ENCODE data around the gene RAPGEF6.

Gene RAPGEF6

DNA sequence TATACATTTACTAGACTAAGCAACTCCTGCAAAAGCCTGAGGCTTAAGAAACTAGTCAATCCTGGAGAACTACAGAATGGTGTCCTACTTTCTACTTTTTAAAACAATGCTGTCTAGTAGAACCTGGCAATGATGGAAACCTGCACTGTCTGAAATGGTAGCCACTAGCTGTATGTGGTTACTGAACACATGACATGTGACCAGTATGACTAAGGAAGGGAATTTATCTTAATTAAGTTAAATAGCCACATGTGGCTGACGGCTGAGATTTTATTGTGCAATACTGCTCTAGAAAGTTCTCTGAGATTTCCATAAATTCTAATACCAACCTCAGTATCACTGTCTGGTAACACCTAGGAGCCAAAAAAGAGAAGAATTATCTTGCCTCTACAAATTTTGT lies 44.9 kb upstream of the RAPGEF6 start:
- TF ChIP-seq, protein P1, sequence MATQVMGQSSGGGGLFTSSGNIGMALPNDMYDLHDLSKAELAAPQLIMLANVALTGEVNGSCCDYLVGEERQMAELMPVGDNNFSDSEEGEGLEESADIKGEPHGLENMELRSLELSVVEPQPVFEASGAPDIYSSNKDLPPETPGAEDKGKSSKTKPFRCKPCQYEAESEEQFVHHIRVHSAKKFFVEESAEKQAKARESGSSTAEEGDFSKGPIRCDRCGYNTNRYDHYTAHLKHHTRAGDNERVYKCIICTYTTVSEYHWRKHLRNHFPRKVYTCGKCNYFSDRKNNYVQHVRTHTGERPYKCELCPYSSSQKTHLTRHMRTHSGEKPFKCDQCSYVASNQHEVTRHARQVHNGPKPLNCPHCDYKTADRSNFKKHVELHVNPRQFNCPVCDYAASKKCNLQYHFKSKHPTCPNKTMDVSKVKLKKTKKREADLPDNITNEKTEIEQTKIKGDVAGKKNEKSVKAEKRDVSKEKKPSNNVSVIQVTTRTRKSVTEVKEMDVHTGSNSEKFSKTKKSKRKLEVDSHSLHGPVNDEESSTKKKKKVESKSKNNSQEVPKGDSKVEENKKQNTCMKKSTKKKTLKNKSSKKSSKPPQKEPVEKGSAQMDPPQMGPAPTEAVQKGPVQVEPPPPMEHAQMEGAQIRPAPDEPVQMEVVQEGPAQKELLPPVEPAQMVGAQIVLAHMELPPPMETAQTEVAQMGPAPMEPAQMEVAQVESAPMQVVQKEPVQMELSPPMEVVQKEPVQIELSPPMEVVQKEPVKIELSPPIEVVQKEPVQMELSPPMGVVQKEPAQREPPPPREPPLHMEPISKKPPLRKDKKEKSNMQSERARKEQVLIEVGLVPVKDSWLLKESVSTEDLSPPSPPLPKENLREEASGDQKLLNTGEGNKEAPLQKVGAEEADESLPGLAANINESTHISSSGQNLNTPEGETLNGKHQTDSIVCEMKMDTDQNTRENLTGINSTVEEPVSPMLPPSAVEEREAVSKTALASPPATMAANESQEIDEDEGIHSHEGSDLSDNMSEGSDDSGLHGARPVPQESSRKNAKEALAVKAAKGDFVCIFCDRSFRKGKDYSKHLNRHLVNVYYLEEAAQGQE (IDR thresholded peaks at IDR 0.05; ENCODE audit: insufficient read depth in 1 of 2, low read depth in 2 of 2, low read length in 2 of 2): no peak
- TF ChIP-seq SIN3A (IDR thresholded peaks at IDR 0.05; ENCODE audit: borderline replicate concordance, insufficient read depth, low read length): no peak
- no peak for TF ChIP-seq POLR2AphosphoS5 (IDR thresholded peaks at IDR 0.05; ENCODE audit: low read depth, low read length)
- no peak for TF ChIP-seq TAF1 (IDR thresholded peaks at IDR 0.05; ENCODE audit: borderline replicate concordance, insufficient read depth, low read length)
- no peak for TF ChIP-seq FOXP2 (optimal IDR thresholded peaks at IDR 0.05; ENCODE audit: borderline replicate concordance, extremely low read depth, extremely low read length, insufficient read depth)

DNA sequence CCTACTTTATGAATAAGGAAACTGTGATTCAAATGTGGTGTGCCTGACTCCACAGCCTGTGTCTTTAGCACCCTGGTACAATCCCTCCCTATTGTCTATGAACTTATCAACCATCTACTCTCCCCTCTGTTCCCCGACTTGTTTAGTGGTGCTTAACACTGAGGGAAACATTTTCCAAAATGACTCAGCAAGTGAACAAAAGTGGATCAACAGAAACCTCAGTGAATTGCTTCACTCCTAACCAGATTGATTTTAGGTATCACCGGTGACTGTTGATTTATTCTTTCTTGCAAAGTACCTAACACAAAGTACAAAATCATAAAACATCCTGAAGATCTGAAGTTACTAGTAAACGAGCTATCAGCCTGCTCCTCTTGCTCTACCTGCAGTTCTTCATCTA lies 42.1 kb upstream of the RAPGEF6 start:
- TF ChIP-seq TAF1 (IDR thresholded peaks at IDR 0.05; ENCODE audit: borderline replicate concordance, insufficient read depth, low read length): no peak
- no peak for TF ChIP-seq POLR2AphosphoS5 (IDR thresholded peaks at IDR 0.05; ENCODE audit: low read depth, low read length)
- TF ChIP-seq, protein P1 (IDR thresholded peaks at IDR 0.05; ENCODE audit: insufficient read depth in 1 of 2, low read depth in 2 of 2, low read length in 2 of 2): no peak
- TF ChIP-seq SIN3A (IDR thresholded peaks at IDR 0.05; ENCODE audit: borderline replicate concordance, insufficient read depth, low read length): no peak
- TF ChIP-seq FOXP2 (optimal IDR thresholded peaks at IDR 0.05; ENCODE audit: borderline replicate concordance, extremely low read depth, extremely low read length, insufficient read depth): no peak

DNA sequence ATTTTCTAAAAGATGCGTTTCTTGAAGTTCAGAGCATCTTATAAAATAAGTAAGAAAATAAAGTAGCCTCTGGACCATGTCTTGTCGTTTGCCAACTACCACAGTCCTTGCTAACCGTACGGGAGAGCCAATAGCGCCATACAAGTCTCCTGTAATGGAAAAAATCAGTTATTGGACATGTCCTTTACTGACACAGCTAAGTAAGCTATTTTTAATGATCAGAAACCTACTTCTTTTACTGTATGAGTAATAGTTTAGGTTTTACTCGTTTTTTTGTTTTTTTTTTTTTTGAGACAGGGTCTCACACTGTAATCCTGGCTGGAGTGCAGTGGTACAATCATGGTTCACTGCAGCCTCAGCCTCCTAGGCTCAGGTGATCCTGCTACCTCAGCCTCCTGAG lies 37.7 kb upstream of the RAPGEF6 start:
- TF ChIP-seq FOXP2 (optimal IDR thresholded peaks at IDR 0.05; ENCODE audit: borderline replicate concordance, extremely low read depth, extremely low read length, insufficient read depth): no peak
- no peak for TF ChIP-seq SIN3A (IDR thresholded peaks at IDR 0.05; ENCODE audit: borderline replicate concordance, insufficient read depth, low read length)
- no peak for TF ChIP-seq POLR2AphosphoS5 (IDR thresholded peaks at IDR 0.05; ENCODE audit: low read depth, low read length)
- no peak for TF ChIP-seq TAF1 (IDR thresholded peaks at IDR 0.05; ENCODE audit: borderline replicate concordance, insufficient read depth, low read length)
- TF ChIP-seq, protein P1 (IDR thresholded peaks at IDR 0.05; ENCODE audit: insufficient read depth in 1 of 2, low read depth in 2 of 2, low read length in 2 of 2): no peak

DNA sequence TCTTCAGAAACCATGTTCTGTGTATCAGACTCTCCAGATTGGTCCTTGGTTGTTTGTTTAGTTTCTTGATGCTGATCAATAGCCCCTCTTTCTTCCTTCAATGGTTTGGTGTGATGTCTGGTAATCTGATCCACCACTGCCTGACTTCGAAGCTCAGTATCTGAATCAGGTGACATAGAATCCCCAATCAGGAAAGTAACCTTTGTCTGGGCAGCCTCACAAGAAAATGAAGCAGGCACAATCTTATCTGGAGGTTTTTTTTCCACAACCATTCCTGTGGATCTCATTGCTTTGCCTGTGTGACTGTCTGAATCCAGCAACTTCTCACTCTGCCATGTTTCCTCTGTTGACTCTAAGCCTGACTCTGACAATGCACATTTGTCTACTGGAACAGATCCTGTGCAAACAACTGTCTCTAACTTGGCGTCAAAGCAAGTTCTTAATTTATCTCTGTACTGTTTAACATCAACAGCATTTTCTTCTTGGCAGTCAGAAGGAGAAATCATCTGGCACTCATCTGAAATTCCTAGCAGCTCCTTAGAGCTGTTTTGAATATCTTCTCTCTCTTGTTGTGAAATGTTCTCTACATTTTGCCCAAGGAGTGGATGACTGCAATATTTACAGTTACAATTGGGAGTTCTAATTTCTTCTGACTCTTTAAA lies 37.1 kb upstream of the RAPGEF6 start:
- TF ChIP-seq SIN3A (IDR thresholded peaks at IDR 0.05; ENCODE audit: borderline replicate concordance, insufficient read depth, low read length) (no peak), POLR2AphosphoS5 (IDR thresholded peaks at IDR 0.05; ENCODE audit: low read depth, low read length) (no peak), FOXP2 (optimal IDR thresholded peaks at IDR 0.05; ENCODE audit: borderline replicate concordance, extremely low read depth, extremely low read length, insufficient read depth) (no peak), TAF1 (IDR thresholded peaks at IDR 0.05; ENCODE audit: borderline replicate concordance, insufficient read depth, low read length) (no peak)
- TF ChIP-seq, protein P1 (IDR thresholded peaks at IDR 0.05; ENCODE audit: insufficient read depth in 1 of 2, low read depth in 2 of 2, low read length in 2 of 2): no peak

Measured in PFSK-1 (cell line).